GM19240 (cell line): ENCODE data around the gene GPI.
A peak's percentile ranks its signal among the peaks of the same experiment; 100 is the strongest.

Experiments
- DNase-seq: peaks from one replicate; pipeline ENCODE4 v3.0.0; 2011; ENCODE audit warnings: low spot score; ENCODE audit not compliant: insufficient read length

Gene GPI

DNA sequence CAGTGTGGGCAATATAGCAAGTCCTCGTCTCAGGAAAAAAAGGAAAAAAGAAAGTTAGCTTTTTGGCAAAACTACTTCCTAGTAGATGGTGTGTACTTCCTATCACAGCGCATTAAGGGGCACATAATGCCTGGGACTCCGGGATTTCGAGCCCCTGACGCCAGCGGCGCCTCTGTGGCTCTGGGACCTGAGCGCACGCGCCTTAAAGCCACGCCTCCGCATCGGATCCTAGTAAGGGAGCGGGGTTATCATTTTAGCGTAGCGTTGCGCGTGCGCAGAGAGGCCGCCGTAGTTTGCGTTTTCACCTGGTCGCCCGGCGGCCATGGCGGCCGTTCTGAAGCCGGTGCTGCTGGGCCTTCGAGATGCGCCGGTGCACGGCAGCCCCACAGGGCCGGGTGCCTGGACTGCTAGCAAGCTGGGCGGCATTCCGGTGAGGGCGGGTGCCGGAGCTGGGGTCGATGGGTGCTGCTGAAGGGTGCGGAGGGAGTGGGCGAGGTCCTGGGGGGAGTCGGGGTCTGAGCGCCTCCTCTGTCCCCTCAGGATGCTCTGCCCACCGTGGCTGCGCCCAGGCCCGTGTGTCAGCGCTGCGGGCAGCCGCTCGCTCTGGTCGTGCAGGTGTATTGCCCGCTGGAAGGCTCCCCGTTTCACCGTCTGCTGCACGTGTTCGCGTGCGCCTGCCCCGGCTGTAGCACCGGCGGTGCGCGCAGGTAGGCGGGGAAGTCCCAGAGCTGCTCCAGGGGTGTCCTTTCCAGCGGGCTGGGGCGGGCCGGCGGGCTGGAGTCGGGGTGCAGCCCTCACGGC is 39.3 kb downstream of the GPI start, which contains the start of gene PDCD2L:
PDCD2L (plus strand) TSS at position 291 of the 801 bp plus-strand sequence; CDS start at position 323, 32 bp downstream.
- DNase-seq: peak; percentile 93

DNA sequence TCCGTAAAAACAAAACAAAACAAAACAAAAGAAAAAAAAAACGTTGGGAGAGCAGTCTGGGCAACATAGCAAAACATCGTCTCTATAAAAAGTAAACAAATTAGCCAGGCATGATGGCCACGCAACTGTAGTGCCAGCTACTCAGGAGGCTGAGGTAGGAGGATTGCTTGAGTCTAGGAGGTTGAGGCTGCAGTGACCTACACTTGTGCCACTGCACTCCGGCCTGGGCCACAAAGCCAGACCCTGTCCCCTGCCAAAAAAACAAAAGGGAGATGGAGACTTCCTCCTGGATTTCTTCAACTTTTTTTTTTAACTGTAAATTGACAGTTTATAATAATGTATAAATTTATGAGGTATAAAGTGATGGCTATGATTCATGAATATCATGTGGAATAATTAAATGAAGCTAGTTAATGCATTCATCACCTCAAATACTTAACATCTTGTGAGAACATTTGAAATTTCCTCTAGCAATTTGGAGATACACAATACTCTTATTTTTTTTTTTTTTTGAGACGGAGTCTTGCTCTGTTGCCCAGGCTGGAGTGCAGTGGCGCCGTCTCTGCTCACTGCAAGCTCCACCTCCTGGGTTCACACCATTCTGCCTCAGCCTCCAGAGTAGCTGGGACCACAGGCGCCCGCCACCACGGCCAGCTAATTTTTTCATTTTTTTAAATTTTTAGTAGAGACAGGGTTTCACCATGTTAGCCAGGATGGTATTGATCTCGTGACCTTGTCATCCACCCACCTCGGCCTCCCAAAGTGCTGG is 41.1 kb downstream of the GPI start:
- no peak for DNase-seq

DNA sequence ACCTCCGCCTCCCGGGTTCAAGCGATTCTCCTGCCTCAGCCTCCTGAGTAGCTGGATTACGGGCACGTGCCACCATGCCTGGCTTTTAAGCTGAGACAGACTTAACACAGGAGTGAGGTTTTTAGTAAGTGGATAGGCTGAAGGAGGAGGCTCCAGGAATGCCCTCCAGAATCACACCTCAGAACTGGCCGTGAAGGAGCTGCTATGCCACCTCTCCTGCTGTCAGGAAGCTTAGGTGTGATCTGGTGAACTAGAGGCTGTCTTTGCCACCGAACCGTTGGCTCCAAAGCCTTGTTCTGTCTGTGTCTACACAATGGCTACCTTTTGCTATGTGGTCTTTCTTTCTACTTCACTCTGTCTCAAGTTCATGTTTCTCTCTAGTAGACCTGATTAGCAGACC is 43.4 kb downstream of the GPI start:
- DNase-seq: no peak

DNA sequence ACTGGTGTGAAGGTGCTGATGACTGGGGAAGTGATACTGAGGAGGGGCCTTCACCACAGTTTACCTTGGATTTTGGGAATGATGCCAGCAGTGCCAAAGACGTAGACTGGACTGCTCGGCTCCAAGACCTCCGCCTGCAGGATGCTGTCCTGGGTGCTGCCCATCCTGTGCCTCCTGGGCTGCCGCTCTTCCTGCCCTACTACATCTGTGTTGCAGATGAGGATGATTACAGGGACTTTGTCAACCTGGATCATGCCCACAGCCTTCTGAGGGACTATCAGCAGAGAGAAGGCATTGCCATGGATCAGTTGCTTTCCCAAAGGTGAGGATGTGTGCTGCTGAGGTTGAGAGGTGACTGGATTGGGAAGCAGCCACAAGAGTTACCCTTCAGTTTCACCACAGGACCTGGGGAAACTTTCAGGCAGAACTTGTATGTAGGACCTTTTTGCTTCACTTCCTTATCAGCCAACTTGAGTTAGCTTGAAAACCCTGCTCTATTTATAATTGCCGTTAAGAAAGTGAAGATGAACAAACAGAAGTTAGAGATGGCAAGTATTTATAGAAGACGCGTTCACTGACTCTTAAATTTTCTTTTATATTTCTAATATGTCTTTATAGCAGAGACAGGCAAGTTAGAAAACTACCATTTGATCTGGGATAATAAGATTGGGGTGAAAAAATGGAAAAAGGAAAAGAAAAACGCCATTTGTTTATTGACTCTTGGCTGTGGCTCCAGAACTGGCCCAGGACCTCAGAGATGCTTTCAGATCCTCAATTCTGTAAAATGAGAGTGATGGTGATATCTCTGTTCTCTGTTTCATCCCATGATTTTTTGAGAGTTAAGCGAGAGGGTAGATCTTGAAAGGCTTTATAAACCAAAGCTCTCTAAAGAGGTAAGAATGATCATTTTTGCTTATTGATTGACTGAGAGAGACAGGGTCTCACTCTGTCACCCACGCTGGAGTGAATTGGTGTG is 44.5 kb downstream of the GPI start:
- no peak for DNase-seq

DNA sequence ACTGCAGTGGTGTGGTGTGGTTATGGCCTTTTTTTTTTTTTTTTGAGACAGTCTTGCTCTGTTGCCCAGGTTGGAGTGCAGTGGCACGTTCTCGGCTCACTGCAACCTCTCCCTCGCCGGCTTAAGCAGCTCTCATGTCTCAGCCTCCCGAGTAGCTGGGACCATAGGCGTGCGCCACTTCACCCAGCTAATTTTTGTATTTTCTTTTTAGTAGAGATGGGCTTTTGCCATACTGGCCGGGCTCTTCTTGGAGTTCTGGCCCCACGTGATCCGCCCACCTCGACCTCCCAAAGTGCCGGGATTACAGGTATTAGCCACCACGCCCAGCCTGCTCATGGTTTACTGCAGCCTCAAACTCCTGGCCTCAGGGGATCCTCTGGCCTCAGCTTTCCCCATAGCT is 46.2 kb downstream of the GPI start:
- no peak for DNase-seq

DNA sequence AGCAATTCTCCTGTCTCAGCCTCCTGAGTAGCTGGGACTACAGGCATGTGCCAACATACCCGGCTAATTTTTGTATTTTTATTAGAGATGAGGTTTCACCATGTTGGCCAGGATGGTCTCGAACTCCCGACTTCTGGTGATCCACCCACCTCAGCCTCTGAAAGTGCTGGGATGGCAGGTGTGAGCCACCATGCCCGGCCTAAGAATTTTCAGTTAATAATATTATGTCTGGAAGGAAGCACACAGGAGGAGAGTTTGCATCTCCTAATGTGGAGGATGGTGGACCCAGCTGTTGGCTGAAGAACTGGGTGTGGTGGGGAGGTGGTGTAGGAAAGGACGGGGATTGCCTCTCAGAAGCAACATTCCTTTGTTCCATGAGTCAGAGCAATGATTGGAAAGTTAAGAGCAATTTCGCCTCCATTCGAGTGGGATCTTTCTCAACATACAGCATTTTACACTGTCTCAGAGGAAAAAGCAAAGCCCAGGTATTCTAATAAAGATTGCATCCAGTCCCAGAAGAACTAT is 51.1 kb downstream of the GPI start:
- DNase-seq: no peak

DNA sequence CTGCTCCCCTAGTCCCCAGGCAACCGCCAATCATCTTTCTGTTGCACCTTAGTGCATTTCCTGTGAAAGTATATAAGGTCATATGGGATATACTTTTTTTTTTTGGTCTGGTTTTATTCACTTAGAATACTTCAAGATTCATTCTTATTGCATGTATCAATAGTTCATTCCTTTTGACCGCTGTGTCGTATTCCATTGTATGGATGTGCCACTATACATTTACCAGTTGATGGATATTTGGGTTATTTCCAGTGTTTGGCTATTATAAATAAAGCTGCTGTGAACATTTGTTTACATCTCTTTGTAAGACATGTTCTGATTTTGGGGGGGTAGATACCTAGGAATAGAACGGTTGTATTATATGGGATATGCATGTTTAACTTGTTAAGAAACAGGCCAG is 53.3 kb downstream of the GPI start:
- no peak for DNase-seq

DNA sequence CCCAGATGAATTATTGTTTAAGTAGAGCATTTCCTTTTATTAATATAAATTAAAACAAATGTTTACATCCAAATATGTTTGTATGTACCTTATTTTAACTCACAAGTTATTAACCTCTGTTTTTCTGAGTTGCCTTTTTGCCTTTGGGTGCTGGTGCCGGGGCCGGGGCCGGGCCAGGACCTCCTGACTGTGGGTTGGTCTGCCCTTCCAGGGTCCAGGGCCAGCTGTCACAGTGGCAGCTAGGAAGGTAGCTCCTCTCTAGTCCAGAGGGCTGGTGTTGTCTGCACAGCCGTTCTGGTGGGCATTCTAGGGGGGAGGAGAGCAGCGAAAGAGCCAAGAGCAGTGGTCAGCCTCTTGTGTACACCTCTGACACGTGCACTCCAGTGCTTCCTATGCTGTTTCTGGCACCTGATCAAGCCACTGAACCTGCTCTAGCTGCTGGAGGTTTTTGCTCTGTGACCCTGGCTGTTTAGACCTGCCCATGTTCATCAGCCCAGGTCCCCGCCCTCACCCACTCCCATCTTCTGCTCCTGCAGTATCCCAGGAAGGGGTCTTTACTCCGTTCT is 61.2 kb downstream of the GPI start:
- no peak for DNase-seq

DNA sequence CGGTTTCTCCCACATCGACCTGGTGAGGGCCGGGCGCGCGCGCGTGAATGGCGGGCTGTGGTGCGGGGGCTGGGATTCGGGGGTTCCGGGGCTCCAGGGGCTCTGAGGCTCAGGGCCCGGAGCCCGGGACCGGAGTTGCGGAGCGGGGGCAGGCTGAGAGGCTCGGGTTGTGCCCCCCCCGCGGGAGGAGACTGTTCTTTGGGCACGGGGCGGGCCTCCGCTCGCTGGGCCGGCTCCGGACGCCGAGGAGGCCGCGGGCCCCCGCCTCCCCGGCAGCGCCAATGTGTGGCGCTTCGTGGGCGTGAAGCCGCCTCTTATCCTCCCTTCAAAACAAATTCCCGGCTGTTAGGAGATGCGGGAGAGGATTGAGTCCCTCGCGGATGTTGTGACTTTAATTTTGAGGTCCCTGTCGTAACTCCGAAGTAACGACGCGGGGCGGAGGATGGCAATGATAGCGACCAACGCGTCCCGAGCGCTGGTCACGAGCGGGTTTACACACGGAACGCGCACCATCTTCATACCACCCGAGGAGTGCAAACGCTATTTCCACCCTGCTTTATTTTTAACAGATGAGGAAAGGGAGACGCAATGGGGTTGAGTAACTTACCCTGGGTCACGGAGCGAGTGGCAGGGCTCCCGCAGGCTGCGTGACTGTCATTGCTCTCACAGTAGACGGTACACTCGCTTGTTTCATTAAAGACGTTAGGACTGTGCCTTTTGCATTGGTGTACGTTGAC is 63.7 kb downstream of the GPI start:
- peak; percentile 29 for DNase-seq

DNA sequence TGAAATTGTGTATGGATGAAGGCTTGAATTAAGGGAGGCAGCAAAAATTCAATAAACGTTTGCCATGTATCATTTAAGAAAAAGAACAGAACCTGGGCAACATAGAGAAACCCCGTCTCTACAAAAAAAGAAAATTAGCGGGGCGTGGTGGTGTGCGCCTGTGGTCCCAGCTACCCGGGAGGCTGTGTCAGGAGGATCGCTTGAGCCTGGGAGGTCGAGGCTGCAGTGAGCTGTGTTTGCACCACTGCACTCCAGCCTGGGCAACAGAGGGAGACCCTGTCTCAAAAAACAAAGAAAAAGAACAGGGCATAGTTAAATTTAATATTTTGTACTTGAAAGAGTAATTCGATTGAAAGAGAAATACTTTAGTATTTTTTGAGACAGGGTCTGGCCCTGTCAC is 64.6 kb downstream of the GPI start:
- DNase-seq: no peak

DNA sequence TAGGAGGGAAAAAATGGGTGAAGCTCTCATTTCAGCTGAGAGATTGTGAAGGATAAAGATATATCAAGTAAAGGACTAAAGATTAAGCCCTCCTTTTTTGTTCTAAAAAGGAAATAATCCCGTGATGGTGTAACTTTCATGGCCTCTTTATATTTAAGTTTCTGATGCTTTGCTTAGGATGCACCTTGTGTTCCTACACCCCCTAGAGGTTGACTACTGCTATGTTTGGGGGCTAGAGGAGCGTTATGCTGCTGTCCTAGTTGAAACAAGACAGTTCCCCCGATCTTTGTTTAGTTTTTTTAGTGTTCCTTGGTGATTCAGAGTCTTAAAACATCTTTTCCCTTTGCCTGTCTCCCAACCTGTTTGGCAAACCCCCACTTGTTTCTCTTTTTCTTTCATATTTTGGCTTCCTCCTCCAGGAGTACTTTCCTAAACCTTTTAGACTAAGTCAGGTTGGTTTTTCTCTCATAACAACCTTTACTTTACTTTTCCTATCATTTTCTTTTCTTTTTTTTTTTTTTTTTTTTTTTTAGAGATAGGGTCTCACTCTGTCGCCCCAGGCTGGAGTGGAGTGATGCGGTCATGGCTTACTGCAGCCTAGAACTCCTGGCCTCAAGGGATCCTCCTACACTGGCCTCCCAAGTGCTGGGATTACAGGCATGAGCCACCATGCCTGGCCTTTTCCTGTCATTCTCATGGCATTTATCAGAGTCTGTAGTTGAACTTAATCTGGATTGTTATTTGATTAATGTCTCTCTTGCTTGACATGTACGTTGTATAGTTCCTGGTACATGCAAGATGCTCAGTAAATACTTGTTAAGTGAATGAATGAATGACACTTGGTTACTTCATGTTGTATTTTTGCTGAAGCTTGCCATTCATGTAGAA is 66.0 kb downstream of the GPI start:
- peak; percentile 73 for DNase-seq

DNA sequence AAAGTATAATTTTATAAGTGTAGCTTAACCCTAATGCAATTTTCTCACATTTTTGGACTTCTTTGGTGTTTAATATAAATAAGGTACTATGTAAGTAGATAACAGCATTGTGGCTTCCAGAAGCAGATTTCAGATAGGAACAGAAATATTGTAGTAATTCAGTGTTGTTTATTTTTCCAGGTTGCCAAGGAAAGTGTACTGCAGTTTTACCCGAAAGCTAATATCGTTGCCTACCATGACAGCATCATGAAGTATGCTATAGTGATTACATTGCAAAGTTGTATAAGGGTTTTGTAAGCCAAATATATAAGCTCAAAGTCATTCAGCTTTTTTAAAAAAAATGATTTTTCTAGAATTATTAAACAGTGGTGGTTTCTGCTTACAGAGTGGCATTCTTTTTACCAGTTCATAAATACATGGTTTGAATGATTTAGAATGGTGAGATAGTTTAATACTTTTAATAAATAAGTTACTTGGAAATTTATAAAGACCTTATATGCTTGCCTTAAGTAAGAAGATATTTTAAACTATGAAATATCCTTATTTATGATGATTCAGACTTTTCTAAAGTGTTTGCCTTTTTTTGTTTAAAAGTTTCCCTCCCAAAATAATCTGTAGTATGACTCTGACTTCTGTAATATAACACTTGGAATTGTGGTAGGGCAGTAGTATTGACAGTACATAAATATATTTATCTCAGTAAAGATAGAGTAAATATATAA is 66.8 kb downstream of the GPI start:
- DNase-seq: no peak

DNA sequence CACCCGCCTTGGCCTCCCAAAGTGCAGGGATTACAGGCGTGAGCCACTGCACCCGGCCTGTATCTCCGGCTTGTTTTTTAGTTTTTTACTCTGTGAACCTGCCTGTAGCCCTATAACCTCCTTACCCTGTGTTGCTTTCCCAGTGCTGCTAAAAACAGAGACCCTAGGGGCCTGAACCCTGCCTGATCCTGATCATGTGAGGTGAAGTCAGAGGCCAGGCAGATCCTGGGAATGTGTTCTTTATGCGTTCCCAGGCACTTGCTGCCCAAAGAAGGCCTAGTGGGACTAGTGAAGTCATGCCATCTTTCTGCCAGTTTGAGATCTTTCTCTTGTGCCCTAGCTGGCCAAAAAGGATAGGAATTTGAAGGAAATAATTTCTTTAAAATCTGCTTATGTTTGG is 67.8 kb downstream of the GPI start:
- no peak for DNase-seq

DNA sequence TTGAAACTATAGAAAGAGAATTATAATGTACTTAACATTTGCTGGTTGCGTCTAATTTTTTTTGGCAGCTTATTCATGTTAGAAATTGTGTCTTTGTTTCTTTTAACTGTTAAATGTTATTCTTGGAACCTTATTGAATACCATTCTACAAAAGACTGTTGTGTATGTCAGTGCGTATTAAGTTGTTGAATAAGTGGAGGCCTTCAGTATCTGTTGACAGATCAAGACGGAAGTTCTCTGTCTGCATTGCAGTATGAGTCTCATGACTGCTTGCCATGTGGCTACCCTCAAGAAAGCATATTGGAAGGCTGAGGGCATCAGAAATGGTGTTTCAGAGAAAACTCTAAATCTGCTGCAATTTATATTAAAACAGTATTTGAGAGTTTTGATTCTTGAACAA is 71.7 kb downstream of the GPI start:
- DNase-seq: no peak

DNA sequence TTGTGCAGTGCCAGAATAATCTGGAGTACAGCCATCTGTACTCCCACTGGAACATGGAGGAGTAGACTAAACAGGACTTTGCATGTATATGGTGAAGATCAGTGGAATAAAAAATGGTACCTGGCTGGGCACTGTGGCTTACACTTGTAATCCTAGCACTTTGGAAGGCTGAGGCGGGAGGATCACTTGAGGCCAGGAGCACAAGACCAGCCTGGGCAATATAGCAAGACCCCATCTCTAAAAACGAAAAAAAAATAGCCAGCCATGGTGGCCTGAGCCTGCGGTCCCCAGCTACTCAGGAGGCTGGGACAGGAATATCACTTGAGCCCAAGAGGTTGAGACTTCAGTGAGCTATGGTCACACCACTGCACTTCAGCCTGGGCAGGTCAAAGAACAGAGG is 83.2 kb downstream of the GPI start:
- DNase-seq: no peak
